K562 (cell line): ENCODE data around the gene SPTBN4. TPM values are rescaled to one million over a fixed set of nuclear protein-coding genes. Genes with fewer than 3 reads are reported as not detected.

Experiments used
- ATAC-seq: fragments of 200-7000 bp; cut with Tn5 transposase; 3 replicates; pipeline ENCODE4 v1.9.1; 2020; ENCODE audit warnings: moderate library complexity
- BruUV-seq: library from RNA; stranded (reverse); fragments of 400-500 nt; replicated peaks from 2 replicates; lab custom pipeline; 2021; lab: Mats Ljungman, UMichigan
- CTCF ChIA-PET: fragments of 300-600 bp; formaldehyde crosslinking; extraction: SDS; loops from one replicate; lab custom pipeline; 2021; ENCODE audit warnings: low intra/inter-chr PET ratio; lab: Yijun Ruan, JAX
- POLR2A ChIA-PET: fragments of 300-600, 350-650 bp; sonication (Branson Sonifier 250); formaldehyde crosslinking; extraction: SDS; loops from one replicate; lab custom pipeline; 2021; ENCODE audit warnings: antibody characterized with exemption, inconsistent platforms; lab: Yijun Ruan, JAX
- DNase-seq, 4 experiments: peaks; one replicate each; pipeline versions ENCODE4 v3.0.0 to v3.0.0-alpha.2; 2011 to 2018; ENCODE audit warnings: low spot score in 3 of 4, mixed read lengths in 3 of 4; ENCODE audit errors: extremely low read depth in 1 of 4
- FAIRE-seq: peaks from 2 replicates; lab custom pipeline; 2011; peaks lifted over from hg19 to GRCh38; lab: Jason Lieb, UNC
- H2AFZ ChIP-seq: 2 replicates; pipeline ENCODE4 v1.6.0; 2011; ENCODE audit warnings: low read depth, low read length, control low read depth, inconsistent platforms
- H3K27ac ChIP-seq: fragments of 200-600 bp; 3 replicates; pipeline ENCODE4 v1.8.0; 2011; ENCODE audit warnings: low read depth, mild to moderate bottlenecking, control low read depth, inconsistent platforms, low read length, moderate library complexity, mixed read lengths; ENCODE audit errors: extremely low read depth
- H3K27me3 ChIP-seq, 2 experiments: fragments of 300-600 bp in 1 of 2; 2 replicates in 1 of 2; 3 replicates in 1 of 2; pipeline versions ENCODE4 v1.6.0 to v1.8.0; 2011; ENCODE audit warnings: inconsistent platforms in 2 of 2, low read length in 2 of 2, mild to moderate bottlenecking in 1 of 2, mixed read lengths in 1 of 2, moderate library complexity in 1 of 2; ENCODE audit not compliant: control insufficient read depth in 2 of 2, insufficient read depth in 2 of 2
- H3K36me3 ChIP-seq: fragments of 300-600 bp; 3 replicates; pipeline ENCODE4 v1.8.0; 2011; ENCODE audit warnings: mild to moderate bottlenecking, low read length, inconsistent platforms; ENCODE audit not compliant: control insufficient read depth, insufficient read depth
- H3K4me1 ChIP-seq, 2 experiments: fragments of 200-600 bp in 1 of 2; replicated peaks in 1 of 2; 2 replicates in 1 of 2; 3 replicates in 1 of 2; pipeline versions ENCODE4 v1.5.1 to v1.8.0; 2011; ENCODE audit warnings: inconsistent platforms in 2 of 2, low read length in 2 of 2, mild to moderate bottlenecking in 1 of 2, mixed read lengths in 1 of 2, moderate library complexity in 1 of 2; ENCODE audit not compliant: control insufficient read depth in 2 of 2, insufficient read depth in 2 of 2
- H3K4me2 ChIP-seq: 2 replicates; pipeline ENCODE4 v1.6.1; 2011; ENCODE audit warnings: low read length, control low read depth, inconsistent platforms, mixed read lengths; ENCODE audit not compliant: insufficient read depth
- H3K4me3 ChIP-seq: fragments of 200-600 bp; sonication (generic), shearing (Covaris generic); 2 replicates; pipeline ENCODE4 v1.5.1; 2016; ENCODE audit warnings: control low read depth, inconsistent platforms
- H3K79me2 ChIP-seq: fragments of 200-600 bp; 3 replicates; pipeline ENCODE4 v1.8.0; 2011; ENCODE audit warnings: low read length, inconsistent platforms; ENCODE audit not compliant: control insufficient read depth, insufficient read depth
- H3K9ac ChIP-seq, 2 experiments: 2 replicates each; pipeline versions ENCODE4 v1.6.0 to v1.6.1; 2011; ENCODE audit warnings: low read depth in 2 of 2, low read length in 2 of 2, control low read depth in 1 of 2, inconsistent platforms in 1 of 2, mild to moderate bottlenecking in 1 of 2, mixed read lengths in 1 of 2; ENCODE audit not compliant: insufficient read depth in 1 of 2
- H3K9me1 ChIP-seq: one replicate; pipeline ENCODE4 v1.6.0; 2011; ENCODE audit warnings: inconsistent platforms, mild to moderate bottlenecking, low read length, moderate library complexity; ENCODE audit not compliant: control insufficient read depth, insufficient read depth
- H3K9me3 ChIP-seq: replicated peaks from 2 replicates; pipeline ENCODE4 v1.5.1; 2011; ENCODE audit warnings: low read depth, low read length, inconsistent platforms; ENCODE audit not compliant: control insufficient read depth, insufficient read depth
- H4K20me1 ChIP-seq: replicated peaks from 2 replicates; pipeline ENCODE4 v1.6.1; 2011; ENCODE audit warnings: low read length, inconsistent platforms, mixed read lengths; ENCODE audit not compliant: control insufficient read depth, insufficient read depth
- CREB1 ChIP-seq, 2 experiments: sonication (generic) in 1 of 2; formaldehyde crosslinking in 1 of 2; IDR thresholded peaks; 2 replicates each; pipeline versions ENCODE4 v1.6.1 to v1.8.0; 2012 to 2022; ENCODE audit warnings: inconsistent platforms in 1 of 2, mild to moderate bottlenecking in 1 of 2, missing genetic modification reagents in 1 of 2, moderate library complexity in 1 of 2
- PURB ChIP-seq: sonication (generic); formaldehyde crosslinking; IDR thresholded peaks from 2 replicates; pipeline ENCODE4 v1.9.0; 2021; ENCODE audit warnings: low read depth, mild to moderate bottlenecking, missing genetic modification reagents
- RBM25 ChIP-seq: fragments of 200-400 bp; formaldehyde crosslinking; IDR thresholded peaks from 2 replicates; pipeline ENCODE4 v1.6.1; 2018; ENCODE audit warnings: low read length, low read depth, moderate library complexity; ENCODE audit not compliant: severe bottlenecking
- ZBED1 ChIP-seq: IDR thresholded peaks from 2 replicates; pipeline ENCODE4 v1.6.1; 2014
- ZNF121 ChIP-seq: sonication (generic); formaldehyde crosslinking; conservative IDR thresholded peaks from 2 replicates; pipeline ENCODE4 v1.8.0; 2022; ENCODE audit warnings: missing genetic modification reagents
- ZNF436 ChIP-seq: fragments of 250-450, 450-650 bp; sonication (Bioruptor Pico); formaldehyde crosslinking; IDR thresholded peaks from 2 replicates; pipeline ENCODE4 v1.7.0; 2020; ENCODE audit warnings: mild to moderate bottlenecking
- ZNF707 ChIP-seq: fragments of 250-450 bp; sonication (Bioruptor Pico); conservative IDR thresholded peaks from 2 replicates; pipeline ENCODE4 v1.8.0; 2022; ENCODE audit warnings: inconsistent platforms, mild to moderate bottlenecking, moderate library complexity
- WGBS: fragments of 100-300 bp; shearing (Covaris generic); methylation state at CpG from one replicate; pipeline ENCODE4 v1.1.6; 2016; ENCODE audit warnings: low coverage, mixed read lengths; ENCODE audit not compliant: insufficient coverage; ENCODE audit errors: missing lambda C conversion rate; 5-methylcytosine and 5-hydroxymethylcytosine counted together
- in situ Hi-C: fragments of 300-500 bp; cut with MboI; formaldehyde crosslinking; loops from 4 replicates; pipeline ENCODE4 v1.15.0; 2018; ENCODE audit warnings: inconsistent platforms, mixed read lengths
- intact Hi-C: fragments of 100-400 bp; cut with micrococcal nuclease; formaldehyde crosslinking; loops from 2 replicates; pipeline ENCODE4 v1.14.2; 2022
- polyA plus RNA-seq, 8 experiments: library from polyadenylated mRNA; depleted of rRNA in 4 of 8; stranded (reverse) in 5 of 8; unstranded in 3 of 8; fragments of >200 nt; fragmentation: Nextera tagmentation in 2 of 8; fragmentation: Illumina TruSeq in 1 of 8; extraction: Ambion mirVana in 2 of 8; extraction: Trizol in 1 of 8; gene quantifications; 2 replicates each; pipeline versions ENCODE4 v1.2.1 to v1.2.3, GENCODE V29; 2011 to 2014; ENCODE audit warnings: inconsistent platforms in 1 of 8, missing spikeins in 1 of 8
- total RNA-seq, 7 experiments: library from RNA; depleted of rRNA in 6 of 7; stranded (reverse); fragments of >200 nt in 6 of 7; fragmentation: Illumina TruSeq in 2 of 7; extraction: Trizol in 2 of 7; gene quantifications; 2 replicates each; pipeline versions ENCODE4 v1.2.1 to v1.2.3, GENCODE V29; 2011 to 2021; ENCODE audit warnings: low replicate concordance in 1 of 7
- TF ChIP-seq, protein P1 (sequence below): fragments of 450-650 bp; IDR thresholded peaks from 2 replicates; pipeline ENCODE4 v1.6.1; 2016; ENCODE audit warnings: mild to moderate bottlenecking
- TF ChIP-seq, protein P2 (sequence below): fragments of 250-450 bp; sonication (Bioruptor Pico); IDR thresholded peaks from 2 replicates; pipeline ENCODE4 v1.4.0; 2020; ENCODE audit warnings: mild to moderate bottlenecking, moderate library complexity

SPTBN4 gene
- total and polyA plus RNA-seq, 9 of the 15 experiments (the other 6 are each of a cell fraction or from before 2014, with no cell fraction given): 0.01 to 1.5 (median 0.86) TPM

DNA sequence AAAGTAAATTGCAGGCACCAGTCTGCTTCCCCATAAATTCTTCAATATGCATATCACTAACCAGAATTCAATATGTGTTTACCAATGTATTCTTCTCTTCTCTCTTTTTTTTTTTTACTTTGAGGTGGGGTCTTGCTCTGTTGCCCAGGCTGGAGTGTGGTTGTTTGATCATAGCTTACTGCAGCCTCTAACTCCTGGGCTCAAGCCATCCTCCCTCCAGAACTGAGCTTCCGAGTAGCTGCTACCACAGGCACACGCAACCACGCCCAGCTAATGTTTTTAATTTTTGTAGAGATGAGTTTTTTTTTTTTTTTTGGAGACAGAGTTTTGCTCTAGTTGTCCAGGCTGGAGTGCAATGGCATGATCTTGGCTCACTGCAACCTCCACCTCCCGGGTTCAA, 151.2 kb downstream of the SPTBN4 start:
- ATAC-seq (no peak), FAIRE-seq (no peak), DNase-seq (no peak)
- TF ChIP-seq, protein P1, sequence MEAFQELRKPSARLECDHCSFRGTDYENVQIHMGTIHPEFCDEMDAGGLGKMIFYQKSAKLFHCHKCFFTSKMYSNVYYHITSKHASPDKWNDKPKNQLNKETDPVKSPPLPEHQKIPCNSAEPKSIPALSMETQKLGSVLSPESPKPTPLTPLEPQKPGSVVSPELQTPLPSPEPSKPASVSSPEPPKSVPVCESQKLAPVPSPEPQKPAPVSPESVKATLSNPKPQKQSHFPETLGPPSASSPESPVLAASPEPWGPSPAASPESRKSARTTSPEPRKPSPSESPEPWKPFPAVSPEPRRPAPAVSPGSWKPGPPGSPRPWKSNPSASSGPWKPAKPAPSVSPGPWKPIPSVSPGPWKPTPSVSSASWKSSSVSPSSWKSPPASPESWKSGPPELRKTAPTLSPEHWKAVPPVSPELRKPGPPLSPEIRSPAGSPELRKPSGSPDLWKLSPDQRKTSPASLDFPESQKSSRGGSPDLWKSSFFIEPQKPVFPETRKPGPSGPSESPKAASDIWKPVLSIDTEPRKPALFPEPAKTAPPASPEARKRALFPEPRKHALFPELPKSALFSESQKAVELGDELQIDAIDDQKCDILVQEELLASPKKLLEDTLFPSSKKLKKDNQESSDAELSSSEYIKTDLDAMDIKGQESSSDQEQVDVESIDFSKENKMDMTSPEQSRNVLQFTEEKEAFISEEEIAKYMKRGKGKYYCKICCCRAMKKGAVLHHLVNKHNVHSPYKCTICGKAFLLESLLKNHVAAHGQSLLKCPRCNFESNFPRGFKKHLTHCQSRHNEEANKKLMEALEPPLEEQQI: no peak
- TF ChIP-seq, protein P2, sequence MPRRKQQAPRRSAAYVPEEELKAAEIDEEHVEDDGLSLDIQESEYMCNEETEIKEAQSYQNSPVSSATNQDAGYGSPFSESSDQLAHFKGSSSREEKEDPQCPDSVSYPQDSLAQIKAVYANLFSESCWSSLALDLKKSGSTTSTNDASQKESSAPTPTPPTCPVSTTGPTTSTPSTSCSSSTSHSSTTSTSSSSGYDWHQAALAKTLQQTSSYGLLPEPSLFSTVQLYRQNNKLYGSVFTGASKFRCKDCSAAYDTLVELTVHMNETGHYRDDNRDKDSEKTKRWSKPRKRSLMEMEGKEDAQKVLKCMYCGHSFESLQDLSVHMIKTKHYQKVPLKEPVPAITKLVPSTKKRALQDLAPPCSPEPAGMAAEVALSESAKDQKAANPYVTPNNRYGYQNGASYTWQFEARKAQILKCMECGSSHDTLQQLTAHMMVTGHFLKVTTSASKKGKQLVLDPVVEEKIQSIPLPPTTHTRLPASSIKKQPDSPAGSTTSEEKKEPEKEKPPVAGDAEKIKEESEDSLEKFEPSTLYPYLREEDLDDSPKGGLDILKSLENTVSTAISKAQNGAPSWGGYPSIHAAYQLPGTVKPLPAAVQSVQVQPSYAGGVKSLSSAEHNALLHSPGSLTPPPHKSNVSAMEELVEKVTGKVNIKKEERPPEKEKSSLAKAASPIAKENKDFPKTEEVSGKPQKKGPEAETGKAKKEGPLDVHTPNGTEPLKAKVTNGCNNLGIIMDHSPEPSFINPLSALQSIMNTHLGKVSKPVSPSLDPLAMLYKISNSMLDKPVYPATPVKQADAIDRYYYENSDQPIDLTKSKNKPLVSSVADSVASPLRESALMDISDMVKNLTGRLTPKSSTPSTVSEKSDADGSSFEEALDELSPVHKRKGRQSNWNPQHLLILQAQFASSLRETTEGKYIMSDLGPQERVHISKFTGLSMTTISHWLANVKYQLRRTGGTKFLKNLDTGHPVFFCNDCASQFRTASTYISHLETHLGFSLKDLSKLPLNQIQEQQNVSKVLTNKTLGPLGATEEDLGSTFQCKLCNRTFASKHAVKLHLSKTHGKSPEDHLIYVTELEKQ (CRISPR knock-in tag): no peak
- peak; percentile 14 for TF ChIP-seq RBM25
- peak; percentile 63; the same call in 1 of the 2 replicates for TF ChIP-seq ZNF121 (CRISPR knock-in tag)
- TF ChIP-seq CREB1 (IDR thresholded peaks at IDR 0.05): no peak
- no peak for TF ChIP-seq CREB1 (CRISPR knock-in tag; IDR thresholded peaks at IDR 0.05)
- no peak for TF ChIP-seq ZBED1
- no peak for TF ChIP-seq ZNF707
- no peak for TF ChIP-seq PURB (CRISPR knock-in tag)
- TF ChIP-seq ZNF436 (CRISPR knock-in tag): no peak
- ChIA-PET POLR2A (interaction anchor here (1.2 kb wide), 1 partner anchor 14 kb away, joined by 5 read pairs; no protein-coding TSS in a partner anchor), CTCF (no interaction called here)
- Histone ChIP-seq H3K4me2 (no peak overlapping the region), H3K27ac (no peak overlapping the region), H3K79me2 (peaks cover 4% of the 10 kb centered on the region; the same call in 2 of the 3 replicates), H3K9me3 (no peaks in the 10 kb centered on the region), H3K36me3 (peaks cover 67% of the 10 kb centered on the region; the same call in 2 of the 3 replicates), H3K4me3 (no peak overlapping the region), H3K9me1 (no peaks in the 10 kb centered on the region), H2AFZ (no peak overlapping the region), H4K20me1 (no peaks in the 10 kb centered on the region), H3K27me3 (no peaks in the 10 kb centered on the region), H3K9ac (no peak overlapping the region), H3K4me1 (peaks cover 16 to 46% of the 10 kb centered on the region in 2 experiments; a peak in 4 of 5 replicates)
- WGBS: 89% methylated on average over 4 of the region's 4 CpGs
- intact Hi-C loops (no loop called here), in situ Hi-C loops (no loop called here)
- no TSS peak for BruUV-seq
